HG02970 (cell line): Measurements from ENCODE around the gene SORCS3.

Source experiments
- ATAC-seq: cut with Tn5 transposase; IDR thresholded peaks from one replicate; pipeline ENCODE4 v1.9.1; 2021; ENCODE audit warnings: mild to moderate bottlenecking, moderate library complexity, moderate number of reproducible peaks; ENCODE audit not compliant: unreplicated experiment, low FRiP score

SORCS3 gene

DNA sequence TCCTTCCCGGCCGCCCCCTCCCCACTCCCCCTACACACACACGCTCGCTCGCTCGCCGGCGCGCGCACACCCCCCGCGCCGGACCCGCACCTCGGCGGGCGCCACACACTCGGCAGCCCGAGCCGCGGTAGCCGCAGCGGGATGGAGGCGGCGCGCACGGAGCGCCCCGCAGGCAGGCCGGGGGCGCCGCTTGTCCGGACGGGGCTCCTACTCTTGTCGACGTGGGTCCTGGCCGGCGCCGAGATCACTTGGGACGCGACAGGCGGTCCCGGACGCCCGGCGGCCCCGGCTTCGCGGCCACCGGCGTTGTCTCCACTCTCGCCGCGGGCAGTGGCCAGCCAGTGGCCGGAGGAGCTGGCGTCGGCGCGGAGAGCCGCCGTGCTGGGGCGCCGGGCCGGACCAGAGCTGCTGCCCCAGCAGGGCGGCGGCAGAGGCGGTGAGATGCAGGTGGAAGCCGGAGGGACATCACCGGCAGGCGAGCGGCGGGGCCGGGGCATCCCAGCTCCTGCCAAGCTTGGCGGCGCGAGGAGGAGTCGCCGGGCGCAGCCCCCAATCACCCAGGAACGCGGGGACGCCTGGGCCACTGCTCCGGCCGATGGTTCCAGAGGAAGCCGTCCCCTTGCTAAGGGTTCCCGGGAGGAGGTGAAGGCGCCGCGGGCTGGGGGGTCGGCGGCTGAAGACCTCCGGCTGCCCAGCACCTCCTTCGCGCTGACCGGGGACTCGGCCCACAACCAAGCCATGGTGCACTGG is at the start of gene SORCS3:
Gene SORCS3, plus strand, starts transcription at position 104 of the 750 bp plus-strand sequence.
- ATAC-seq = no peak

DNA sequence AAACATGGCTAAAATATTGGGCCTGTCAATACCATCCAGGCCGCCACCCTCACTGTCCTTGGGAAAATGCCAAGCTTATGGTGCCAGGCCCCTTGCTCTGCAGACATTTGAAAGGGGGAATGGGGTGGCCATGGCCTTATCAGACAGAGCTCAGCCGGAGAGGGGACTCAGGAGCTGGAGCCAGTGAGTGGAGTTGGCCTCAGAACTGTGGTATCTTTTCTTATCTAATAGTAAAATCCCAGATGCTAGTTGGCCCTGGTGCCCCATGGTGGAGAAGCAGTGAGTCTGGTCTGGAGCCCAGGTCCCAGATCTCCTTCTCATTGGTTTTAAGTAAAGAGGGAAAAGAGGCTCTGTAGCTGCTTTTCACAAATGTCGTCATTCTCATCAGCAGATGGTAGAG is 49.6 kb upstream of the SORCS3 start:
- ATAC-seq = no peak

DNA sequence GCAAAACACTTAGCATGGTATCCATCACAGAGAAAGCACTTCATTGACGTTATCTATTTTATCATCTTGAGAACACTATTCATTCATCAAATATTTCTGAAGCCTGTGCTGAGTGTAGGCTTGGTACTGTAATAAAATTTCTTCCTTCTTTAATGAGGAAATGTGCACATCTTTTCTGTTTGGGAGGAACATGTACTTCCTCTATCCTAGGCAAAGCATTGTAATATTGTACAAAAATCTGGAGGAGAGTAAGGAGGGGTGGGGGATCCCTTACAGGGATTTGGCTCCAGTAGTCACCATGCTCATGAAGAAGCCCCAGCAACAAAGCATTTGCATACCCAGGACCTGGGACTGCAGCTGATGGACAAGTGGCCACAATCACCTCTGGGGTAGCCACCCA is 39.9 kb upstream of the SORCS3 start:
- ATAC-seq = no peak

DNA sequence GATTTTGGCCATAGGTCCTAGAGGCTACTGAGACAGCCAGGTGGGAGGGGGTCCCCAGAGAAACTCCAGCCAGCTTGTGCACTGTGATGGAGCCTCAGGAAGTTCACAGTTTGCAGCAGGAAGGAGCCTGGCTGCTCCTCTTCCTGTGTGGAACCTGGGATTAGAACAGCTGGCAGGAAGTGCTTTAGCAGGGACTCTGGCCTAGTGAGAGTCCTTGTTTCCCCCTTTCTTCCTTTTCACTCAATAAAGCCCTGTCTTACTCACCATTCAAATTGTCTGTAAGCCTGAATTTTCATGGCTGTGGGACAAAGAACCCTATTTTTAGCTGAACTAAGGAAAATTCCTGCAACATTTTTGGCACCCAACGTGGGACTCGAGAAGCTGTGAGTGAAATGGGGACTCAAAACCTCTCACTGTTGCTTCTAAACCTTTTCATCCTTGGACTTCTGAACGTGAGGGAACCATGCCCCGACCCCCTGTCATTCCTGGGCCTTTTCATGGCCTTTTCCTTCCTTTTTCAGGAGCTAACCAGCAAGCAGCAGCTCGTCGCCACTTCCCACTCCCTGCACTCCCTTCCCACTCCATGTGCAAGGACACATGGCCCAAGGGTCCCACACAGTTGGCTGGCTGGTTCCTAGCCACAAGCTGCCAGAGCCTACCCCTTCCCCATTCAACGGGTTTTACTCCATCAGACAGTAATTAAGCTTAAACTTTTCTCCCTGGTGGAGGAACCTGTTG is 32.8 kb upstream of the SORCS3 start:
- no peak for ATAC-seq

DNA sequence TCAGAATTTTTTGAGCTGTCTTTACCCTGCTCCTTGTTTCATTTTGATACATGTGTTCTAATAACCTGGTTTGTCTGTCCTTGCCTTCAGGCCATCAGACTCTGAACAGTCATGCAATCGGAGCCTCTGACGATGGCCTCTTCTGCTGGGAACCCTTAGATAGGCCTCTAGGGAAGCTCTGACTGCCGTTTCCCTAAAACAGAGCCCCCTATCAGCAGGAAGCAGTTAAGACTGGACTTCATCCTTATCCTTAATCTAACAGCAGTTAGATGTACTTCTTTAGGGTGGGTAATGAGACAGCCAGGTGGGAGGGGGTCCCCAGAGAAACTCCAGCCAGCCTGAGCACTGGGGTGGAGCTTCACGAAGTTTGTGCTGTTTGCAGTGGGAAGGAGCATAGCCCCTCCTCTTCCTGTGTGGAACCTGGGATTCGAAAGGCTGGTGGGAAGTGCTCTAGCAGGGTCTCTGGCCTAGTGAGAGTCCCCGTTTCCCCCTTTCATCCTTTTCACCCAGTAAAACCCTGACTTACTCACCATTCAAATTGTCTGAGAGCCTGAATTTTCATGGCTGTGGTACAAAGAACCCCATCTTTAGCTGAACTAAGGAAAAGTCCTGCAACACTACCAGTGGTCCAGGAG is 28.4 kb upstream of the SORCS3 start:
- no peak for ATAC-seq

DNA sequence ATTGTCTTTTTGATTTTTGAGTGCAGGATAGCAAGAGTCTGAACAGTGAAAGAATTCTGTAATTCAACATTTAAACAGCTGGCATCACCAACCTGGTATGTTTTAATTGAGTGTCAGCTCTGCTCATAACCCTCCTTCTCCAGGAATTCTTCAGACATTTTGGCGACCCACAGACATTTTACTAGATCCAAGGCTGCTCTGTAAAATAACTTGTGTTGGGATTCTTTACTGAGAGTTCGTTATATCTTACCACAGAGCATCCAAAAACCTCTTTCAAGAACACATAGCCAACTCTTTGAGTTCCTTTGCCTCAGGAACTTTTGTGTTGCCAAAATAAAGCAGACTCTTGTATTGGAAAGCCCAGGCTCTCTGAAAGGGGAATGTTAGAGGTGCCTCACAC is 27.7 kb upstream of the SORCS3 start:
- no peak for ATAC-seq

DNA sequence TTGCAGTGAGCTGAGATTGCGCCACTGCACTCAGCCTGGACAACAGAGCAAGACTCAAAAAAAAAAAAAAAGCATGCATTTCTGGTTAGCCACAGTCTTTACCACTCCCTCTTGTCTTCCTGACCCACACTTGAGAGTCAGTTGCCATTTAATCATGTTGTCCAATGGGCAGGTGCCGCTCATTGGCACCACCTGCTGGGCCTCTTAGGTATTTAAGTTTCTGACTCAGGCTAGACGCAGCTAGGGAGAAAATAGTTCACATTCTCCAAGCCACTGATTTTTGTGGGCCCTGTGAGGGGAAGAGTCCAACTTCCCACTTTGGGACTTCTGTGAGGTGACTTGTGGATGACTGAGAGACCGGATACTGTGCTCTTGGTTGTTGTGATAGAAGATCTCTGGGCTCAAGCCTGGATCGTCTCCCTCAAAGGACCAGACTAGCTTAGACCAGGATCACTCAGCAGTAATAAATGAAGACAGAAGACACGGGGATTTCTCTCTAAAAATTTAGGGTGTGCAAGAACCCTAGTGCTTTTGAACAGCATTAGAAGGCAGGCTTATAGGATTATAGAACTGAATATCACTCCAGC is 26.8 kb upstream of the SORCS3 start:
- ATAC-seq = no peak

DNA sequence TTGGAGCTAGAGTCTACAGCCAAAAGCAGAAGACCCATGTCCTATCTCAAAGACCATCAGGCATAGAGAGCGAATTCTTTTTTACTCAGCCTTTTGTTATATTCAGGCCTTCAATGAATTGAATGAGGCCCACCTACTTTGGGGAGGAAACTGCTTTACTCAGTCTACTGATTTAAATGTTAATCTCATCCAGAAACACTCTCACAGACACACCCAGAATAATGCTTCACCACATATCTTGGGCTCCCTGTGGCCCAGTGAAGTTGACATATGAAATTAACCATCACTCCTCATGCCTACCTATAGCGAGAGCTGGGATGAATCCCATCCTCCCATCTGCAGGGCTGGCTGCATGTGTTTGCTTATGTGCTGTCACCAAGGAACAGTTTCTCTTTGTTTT is 26.0 kb upstream of the SORCS3 start:
- ATAC-seq = no peak

DNA sequence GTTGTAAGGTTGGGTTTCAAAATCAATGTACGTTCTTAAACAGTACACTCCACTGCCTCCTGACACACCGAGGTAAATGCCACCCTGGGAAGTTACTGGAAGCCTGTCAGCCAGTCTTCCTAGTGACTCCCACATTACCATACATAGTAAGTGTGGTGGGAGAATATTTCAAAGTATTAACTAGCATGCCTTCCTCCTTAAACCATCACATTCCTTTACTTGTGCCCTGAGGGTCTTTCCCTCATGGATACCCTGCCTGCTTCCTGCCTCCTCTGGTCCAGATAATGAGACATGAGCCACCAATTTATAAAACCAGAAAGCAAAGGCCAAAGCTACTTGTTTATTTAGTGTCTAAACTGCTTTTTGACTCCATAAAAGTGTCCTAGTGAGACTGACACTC is 23.3 kb upstream of the SORCS3 start:
- ATAC-seq = no peak

DNA sequence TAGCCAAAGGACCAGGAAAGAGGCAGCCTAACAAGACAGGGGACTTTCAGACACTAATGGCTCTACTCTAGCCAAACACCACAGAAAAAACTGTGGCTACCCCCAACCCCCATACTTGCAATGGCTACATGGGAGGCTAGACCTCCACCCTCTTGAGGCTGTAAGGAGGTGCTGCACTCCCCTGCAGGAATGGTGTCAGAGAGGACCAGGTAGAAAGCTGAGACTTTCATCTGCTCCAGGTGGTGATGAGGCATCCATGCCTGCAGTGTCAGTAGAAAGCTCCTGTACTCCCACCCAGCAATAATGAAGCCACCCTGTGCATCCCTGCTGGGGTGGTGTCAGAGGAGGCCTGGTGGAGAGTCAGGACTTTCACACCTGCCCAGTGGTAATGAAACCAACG is 18.9 kb upstream of the SORCS3 start:
- ATAC-seq = no peak

DNA sequence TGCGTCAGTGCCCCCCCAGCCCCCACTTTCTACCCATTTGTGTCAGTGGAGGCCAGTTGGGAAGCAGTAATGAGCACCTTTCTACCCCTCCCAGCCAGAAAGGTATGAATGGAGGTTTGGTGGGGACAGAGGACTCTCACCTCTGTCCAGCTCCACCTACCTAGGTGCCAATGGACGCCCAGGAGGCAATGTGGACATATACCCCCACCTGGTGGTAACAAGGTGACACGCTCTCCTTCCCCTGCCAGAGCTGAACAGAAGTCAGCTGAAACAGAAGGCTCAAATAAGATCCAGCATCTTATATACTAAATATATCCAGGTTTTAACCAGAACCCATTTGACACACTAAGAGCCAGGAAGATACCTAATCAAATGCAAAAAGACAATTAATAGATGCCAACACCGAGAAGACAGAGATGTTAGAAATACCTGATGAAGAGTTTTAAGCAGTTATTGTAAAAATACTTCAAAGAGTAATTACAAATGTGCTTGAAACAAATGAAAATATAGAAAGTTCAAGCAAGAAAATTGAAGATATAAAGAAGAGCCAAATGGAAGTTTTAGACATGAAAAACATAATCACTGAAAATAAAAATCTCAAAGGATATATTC is 18.4 kb upstream of the SORCS3 start:
- no peak for ATAC-seq

DNA sequence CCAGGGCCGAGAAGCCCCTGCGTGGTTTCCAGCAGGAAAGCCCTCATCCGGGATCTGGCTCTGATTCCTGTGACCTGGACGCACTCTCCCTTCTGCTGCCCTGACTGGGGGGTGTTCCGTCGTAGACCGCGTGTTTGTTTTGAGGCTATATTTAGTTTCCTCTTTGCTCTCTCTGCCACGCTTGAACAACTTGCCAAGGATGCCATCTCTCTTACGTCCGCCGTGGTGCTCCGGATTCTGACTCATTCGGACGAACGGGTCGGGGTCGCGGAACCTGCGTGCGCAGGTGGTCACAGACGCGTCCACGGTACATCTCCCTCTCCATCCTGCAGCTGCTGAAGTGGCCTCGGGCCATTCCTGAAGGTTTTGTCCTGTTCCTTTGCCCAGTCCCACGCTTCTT is 10.4 kb upstream of the SORCS3 start:
- ATAC-seq = no peak

DNA sequence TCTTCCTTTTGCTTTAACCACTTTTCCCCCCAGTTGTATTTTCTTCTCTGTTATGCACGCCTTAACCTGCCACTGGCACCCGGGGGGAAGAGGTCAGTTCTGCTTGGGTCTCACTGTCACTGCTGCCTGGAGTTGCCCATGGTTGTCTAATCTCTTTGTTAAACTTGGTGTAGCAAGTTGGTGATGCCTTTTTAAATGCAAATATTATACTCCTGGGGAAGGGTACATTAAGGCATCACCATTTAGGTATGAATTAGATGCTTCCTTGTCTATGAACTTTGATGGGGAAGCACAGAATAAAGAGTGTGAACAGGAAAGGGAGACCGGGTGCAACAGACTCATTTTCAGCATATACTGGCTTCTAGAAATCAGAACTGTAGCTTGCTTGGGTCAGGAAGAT is 9.1 kb upstream of the SORCS3 start:
- no peak for ATAC-seq

DNA sequence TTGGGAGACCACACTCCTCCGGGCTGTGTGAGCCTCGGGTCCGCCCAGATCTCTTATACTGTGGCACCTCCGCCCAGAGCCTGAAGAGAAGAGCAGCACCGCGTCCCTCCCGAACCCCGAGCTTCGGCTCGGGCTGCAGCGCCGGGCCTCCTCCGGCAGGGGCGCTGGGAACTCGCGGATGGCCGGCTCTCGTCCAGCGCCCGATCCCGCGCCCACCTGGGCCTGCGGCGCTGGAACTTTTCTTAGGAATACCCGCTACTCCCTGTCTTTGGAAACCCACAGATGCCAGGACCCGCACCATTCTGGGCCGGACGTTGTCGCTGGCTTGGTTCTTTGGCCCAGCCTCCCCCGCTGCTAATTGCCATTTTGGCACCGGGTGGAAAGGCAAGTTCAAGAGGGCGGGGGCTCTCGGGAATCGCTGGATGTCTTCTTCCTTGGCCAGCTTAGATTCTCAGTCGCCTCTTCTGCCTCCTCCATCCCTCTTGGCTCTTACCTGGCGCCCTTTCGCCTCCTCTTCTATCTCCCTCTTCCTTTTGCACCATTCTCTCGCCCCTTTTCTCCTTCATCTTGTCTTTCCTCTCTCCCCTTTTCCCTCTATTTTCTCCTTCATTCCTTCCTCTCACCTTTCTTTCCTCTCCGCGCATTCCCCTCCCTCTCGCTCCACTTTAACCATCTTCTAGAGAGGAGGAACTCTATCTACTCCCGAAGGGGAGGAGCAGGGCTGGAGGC is 2.1 kb upstream of the SORCS3 start:
- ATAC-seq = no peak

DNA sequence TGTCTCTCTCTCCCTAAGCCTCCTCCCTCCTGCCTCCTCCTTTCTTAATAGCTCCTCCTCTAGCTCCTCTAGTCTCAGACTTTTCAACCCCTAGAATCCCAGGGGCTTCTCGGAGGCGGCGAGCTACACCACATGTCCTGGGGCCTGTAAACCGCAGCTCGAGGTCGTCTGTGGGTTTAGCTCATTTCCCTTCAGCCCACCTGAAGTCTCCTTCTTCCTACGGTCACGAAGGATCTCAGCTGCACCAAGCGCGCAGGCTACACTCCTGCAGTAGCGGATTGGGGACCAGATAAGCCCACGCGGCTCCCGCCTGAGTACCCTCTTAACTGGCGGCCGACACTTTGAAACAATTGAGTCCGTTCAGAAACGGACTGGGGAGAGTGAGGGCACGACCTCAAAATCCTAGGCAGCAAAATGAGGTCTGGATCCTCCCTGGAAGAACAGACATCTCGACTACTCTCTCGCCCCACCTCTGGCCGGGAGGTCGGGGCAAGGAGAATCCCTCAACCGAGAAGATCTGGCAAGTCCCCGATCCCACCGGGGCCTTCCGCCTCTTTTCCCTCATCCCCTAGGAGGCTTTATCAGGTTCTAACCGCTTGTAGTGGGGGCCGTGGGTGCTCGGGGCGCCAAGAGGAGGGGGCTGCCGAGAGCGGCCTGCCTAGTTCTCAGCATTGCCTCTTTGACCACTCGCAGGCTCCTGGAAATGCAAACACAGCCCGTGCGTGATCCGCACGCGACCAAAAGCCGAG is 1.3 kb upstream of the SORCS3 start:
- no peak for ATAC-seq

DNA sequence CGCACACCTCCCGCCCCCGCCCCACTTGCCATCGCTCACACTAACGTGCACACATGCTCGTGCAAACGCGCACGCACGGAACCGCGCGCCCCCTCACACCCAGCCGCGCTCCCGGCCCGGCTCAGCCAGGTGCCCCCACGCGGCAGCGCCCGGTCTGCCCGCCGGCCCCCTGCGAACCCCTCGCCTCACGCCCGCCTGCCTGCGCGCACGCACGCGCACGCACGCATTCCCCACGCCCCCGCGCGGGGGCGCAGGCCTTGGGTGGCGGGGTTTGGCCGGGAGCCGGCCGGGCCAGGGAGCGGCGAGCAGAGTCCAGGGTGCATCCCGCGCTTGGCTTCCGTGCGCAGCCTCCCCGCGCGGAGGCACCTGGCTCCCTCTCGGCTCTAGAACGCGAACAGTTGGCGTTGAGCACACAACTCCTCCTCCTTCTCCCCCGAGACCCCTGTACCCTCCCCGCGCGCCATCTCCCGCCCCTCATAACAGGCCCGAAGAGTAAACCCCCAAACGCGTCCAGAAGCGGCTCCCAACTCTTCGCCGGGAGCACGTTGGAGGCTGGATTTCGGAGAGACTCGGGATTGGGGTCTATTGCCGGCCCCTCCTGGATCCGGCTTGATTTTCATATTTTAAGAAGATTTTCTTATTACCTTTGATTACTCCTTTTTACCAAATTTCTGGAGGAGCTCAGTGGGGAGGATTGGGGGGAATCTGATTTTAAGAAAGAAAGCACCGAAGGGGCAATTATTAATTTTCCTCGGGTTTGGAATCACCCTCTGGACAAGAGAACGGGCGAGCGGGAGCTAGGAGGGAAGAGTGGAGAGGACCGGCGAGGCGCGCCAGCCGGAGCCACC is 527 bp upstream of the SORCS3 start:
- ATAC-seq = no peak

DNA sequence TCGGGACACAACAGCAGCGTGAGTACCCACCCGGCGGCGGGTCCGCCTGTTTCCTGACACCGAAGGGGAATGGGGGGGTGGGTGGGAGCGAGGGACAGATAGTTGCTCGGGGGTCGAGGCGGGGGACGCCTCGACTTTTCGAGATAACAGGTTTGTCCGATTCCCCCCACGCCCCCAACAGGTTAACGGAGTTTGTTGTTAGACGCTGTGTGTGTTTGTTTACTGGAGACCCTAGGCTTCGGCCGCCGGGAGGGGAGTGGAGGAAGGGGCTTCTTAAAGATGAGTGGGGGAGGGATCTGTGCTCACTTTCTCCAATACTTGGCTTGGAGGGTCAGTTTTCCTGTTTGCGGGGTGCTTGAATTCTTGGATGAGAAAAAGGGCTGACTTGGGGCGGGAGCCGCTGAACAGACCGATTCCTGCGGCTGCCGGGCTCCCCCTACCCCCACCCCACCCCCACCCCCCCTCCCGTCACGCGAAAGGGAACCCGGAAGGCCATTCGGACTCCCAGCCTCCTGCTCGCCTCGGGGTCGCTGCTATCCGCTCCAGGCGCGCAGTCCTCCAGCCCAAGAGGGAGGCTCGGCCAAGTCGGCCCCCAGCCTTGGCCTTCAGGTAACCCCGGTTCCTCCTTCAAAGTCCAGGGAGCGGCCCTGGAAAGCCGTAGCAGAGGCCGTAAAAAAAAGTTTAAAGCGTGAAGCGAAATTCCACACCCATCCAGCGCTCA is 1.0 kb downstream of the SORCS3 start:
- no peak for ATAC-seq
